K562 (cell line): Measurements from ENCODE around the gene PDE2A. TPM values are rescaled to one million over a fixed set of nuclear protein-coding genes. Genes with fewer than 3 reads are reported as not detected.

ENCODE experiments used
- ATAC-seq: fragments of 200-7000 bp; cut with Tn5 transposase; 3 replicates; pipeline ENCODE4 v1.9.1; 2020; ENCODE audit warnings: moderate library complexity
- BruUV-seq: library from RNA; stranded (reverse); fragments of 400-500 nt; replicated peaks from 2 replicates; lab custom pipeline; 2021; lab: Mats Ljungman, UMichigan
- CTCF ChIA-PET: fragments of 300-600 bp; formaldehyde crosslinking; extraction: SDS; loops from one replicate; lab custom pipeline; 2021; ENCODE audit warnings: low intra/inter-chr PET ratio; lab: Yijun Ruan, JAX
- POLR2A ChIA-PET: fragments of 300-600, 350-650 bp; sonication (Branson Sonifier 250); formaldehyde crosslinking; extraction: SDS; loops from one replicate; lab custom pipeline; 2021; ENCODE audit warnings: antibody characterized with exemption, inconsistent platforms; lab: Yijun Ruan, JAX
- DNase-seq, 4 experiments: peaks; one replicate each; pipeline versions ENCODE4 v3.0.0 to v3.0.0-alpha.2; 2011 to 2018; ENCODE audit warnings: low spot score in 3 of 4, mixed read lengths in 3 of 4; ENCODE audit errors: extremely low read depth in 1 of 4
- FAIRE-seq: peaks from 2 replicates; lab custom pipeline; 2011; peaks lifted over from hg19 to GRCh38; lab: Jason Lieb, UNC
- H2AFZ ChIP-seq: 2 replicates; pipeline ENCODE4 v1.6.0; 2011; ENCODE audit warnings: low read depth, low read length, control low read depth, inconsistent platforms
- H3K27ac ChIP-seq: fragments of 200-600 bp; 3 replicates; pipeline ENCODE4 v1.8.0; 2011; ENCODE audit warnings: low read depth, mild to moderate bottlenecking, control low read depth, inconsistent platforms, low read length, moderate library complexity, mixed read lengths; ENCODE audit errors: extremely low read depth
- H3K27me3 ChIP-seq, 2 experiments: fragments of 300-600 bp in 1 of 2; 2 replicates in 1 of 2; 3 replicates in 1 of 2; pipeline versions ENCODE4 v1.6.0 to v1.8.0; 2011; ENCODE audit warnings: inconsistent platforms in 2 of 2, low read length in 2 of 2, mild to moderate bottlenecking in 1 of 2, mixed read lengths in 1 of 2, moderate library complexity in 1 of 2; ENCODE audit not compliant: control insufficient read depth in 2 of 2, insufficient read depth in 2 of 2
- H3K36me3 ChIP-seq: fragments of 300-600 bp; 3 replicates; pipeline ENCODE4 v1.8.0; 2011; ENCODE audit warnings: mild to moderate bottlenecking, low read length, inconsistent platforms; ENCODE audit not compliant: control insufficient read depth, insufficient read depth
- H3K4me1 ChIP-seq, 2 experiments: fragments of 200-600 bp in 1 of 2; replicated peaks in 1 of 2; 2 replicates in 1 of 2; 3 replicates in 1 of 2; pipeline versions ENCODE4 v1.5.1 to v1.8.0; 2011; ENCODE audit warnings: inconsistent platforms in 2 of 2, low read length in 2 of 2, mild to moderate bottlenecking in 1 of 2, mixed read lengths in 1 of 2, moderate library complexity in 1 of 2; ENCODE audit not compliant: control insufficient read depth in 2 of 2, insufficient read depth in 2 of 2
- H3K4me2 ChIP-seq: 2 replicates; pipeline ENCODE4 v1.6.1; 2011; ENCODE audit warnings: low read length, control low read depth, inconsistent platforms, mixed read lengths; ENCODE audit not compliant: insufficient read depth
- H3K4me3 ChIP-seq: fragments of 200-600 bp; sonication (generic), shearing (Covaris generic); 2 replicates; pipeline ENCODE4 v1.5.1; 2016; ENCODE audit warnings: control low read depth, inconsistent platforms
- H3K79me2 ChIP-seq: fragments of 200-600 bp; 3 replicates; pipeline ENCODE4 v1.8.0; 2011; ENCODE audit warnings: low read length, inconsistent platforms; ENCODE audit not compliant: control insufficient read depth, insufficient read depth
- H3K9ac ChIP-seq, 2 experiments: 2 replicates each; pipeline versions ENCODE4 v1.6.0 to v1.6.1; 2011; ENCODE audit warnings: low read depth in 2 of 2, low read length in 2 of 2, control low read depth in 1 of 2, inconsistent platforms in 1 of 2, mild to moderate bottlenecking in 1 of 2, mixed read lengths in 1 of 2; ENCODE audit not compliant: insufficient read depth in 1 of 2
- H3K9me1 ChIP-seq: one replicate; pipeline ENCODE4 v1.6.0; 2011; ENCODE audit warnings: inconsistent platforms, mild to moderate bottlenecking, low read length, moderate library complexity; ENCODE audit not compliant: control insufficient read depth, insufficient read depth
- H3K9me3 ChIP-seq: replicated peaks from 2 replicates; pipeline ENCODE4 v1.5.1; 2011; ENCODE audit warnings: low read depth, low read length, inconsistent platforms; ENCODE audit not compliant: control insufficient read depth, insufficient read depth
- H4K20me1 ChIP-seq: replicated peaks from 2 replicates; pipeline ENCODE4 v1.6.1; 2011; ENCODE audit warnings: low read length, inconsistent platforms, mixed read lengths; ENCODE audit not compliant: control insufficient read depth, insufficient read depth
- ARNT ChIP-seq, 2 experiments: fragments of 450-650 bp; IDR thresholded peaks; 2 replicates each; pipeline ENCODE4 v1.6.1; 2016; ENCODE audit warnings: mild to moderate bottlenecking in 1 of 2
- CBX2 ChIP-seq: fragments of 200-600 bp; sonication (generic); IDR thresholded peaks from one replicate; pipeline ENCODE4 v1.6.1; 2012; ENCODE audit warnings: mild to moderate bottlenecking, low read length, inconsistent platforms; ENCODE audit not compliant: insufficient read depth, poor library complexity, severe bottlenecking
- EP400 ChIP-seq: fragments of 450-650 bp; IDR thresholded peaks from 2 replicates; pipeline ENCODE4 v1.6.1; 2017; ENCODE audit warnings: antibody characterized with exemption, mild to moderate bottlenecking, moderate library complexity
- GATAD2B ChIP-seq: fragments of 450-650 bp; IDR thresholded peaks from 2 replicates; pipeline ENCODE4 v1.6.1; 2017; ENCODE audit warnings: mild to moderate bottlenecking, borderline replicate concordance
- IRF1 ChIP-seq: sonication (generic); formaldehyde crosslinking; IDR thresholded peaks from 2 replicates; pipeline ENCODE4 v1.8.0; 2022; ENCODE audit warnings: missing genetic modification reagents, mild to moderate bottlenecking, borderline replicate concordance
- MTA2 ChIP-seq: fragments of 450-650 bp; IDR thresholded peaks from 2 replicates; pipeline ENCODE4 v1.6.1; 2016; ENCODE audit warnings: low read depth
- NR2C1 ChIP-seq, 2 experiments: fragments of 450-650 bp; IDR thresholded peaks; 2 replicates each; pipeline ENCODE4 v1.6.1; 2017; ENCODE audit warnings: mild to moderate bottlenecking in 2 of 2, antibody characterized with exemption in 1 of 2, inconsistent platforms in 1 of 2, missing compliant biosample characterization in 1 of 2, missing genetic modification characterization in 1 of 2
- RBM34 ChIP-seq: fragments of 200-400 bp; formaldehyde crosslinking; IDR thresholded peaks from 2 replicates; pipeline ENCODE4 v1.6.1; 2018; ENCODE audit warnings: low read length, borderline replicate concordance; ENCODE audit not compliant: insufficient read depth
- STAG1 ChIP-seq: sonication (generic); formaldehyde crosslinking; IDR thresholded peaks from 2 replicates; pipeline ENCODE4 v1.5.0; 2020; ENCODE audit warnings: missing genetic modification reagents, borderline replicate concordance
- ZNF324 ChIP-seq: fragments of 250-450 bp; sonication (Bioruptor Pico); IDR thresholded peaks from 2 replicates; pipeline ENCODE4 v1.4.0; 2020; ENCODE audit warnings: mild to moderate bottlenecking
- ZNF431 ChIP-seq: sonication (generic); formaldehyde crosslinking; IDR thresholded peaks from 2 replicates; pipeline ENCODE4 v1.8.0; 2022; ENCODE audit warnings: mild to moderate bottlenecking, missing genetic modification reagents
- ZNF511 ChIP-seq: sonication (generic); formaldehyde crosslinking; IDR thresholded peaks from 2 replicates; pipeline ENCODE4 v1.8.0; 2022; ENCODE audit warnings: mild to moderate bottlenecking, missing genetic modification reagents
- WGBS: fragments of 100-300 bp; shearing (Covaris generic); methylation state at CpG from one replicate; pipeline ENCODE4 v1.1.6; 2016; ENCODE audit warnings: low coverage, mixed read lengths; ENCODE audit not compliant: insufficient coverage; ENCODE audit errors: missing lambda C conversion rate; 5-methylcytosine and 5-hydroxymethylcytosine counted together
- in situ Hi-C: fragments of 300-500 bp; cut with MboI; formaldehyde crosslinking; loops from 4 replicates; pipeline ENCODE4 v1.15.0; 2018; ENCODE audit warnings: inconsistent platforms, mixed read lengths
- intact Hi-C: fragments of 100-400 bp; cut with micrococcal nuclease; formaldehyde crosslinking; loops from 2 replicates; pipeline ENCODE4 v1.14.2; 2022
- polyA plus RNA-seq, 8 experiments: library from polyadenylated mRNA; depleted of rRNA in 4 of 8; stranded (reverse) in 5 of 8; unstranded in 3 of 8; fragments of >200 nt; fragmentation: Nextera tagmentation in 2 of 8; fragmentation: Illumina TruSeq in 1 of 8; extraction: Ambion mirVana in 2 of 8; extraction: Trizol in 1 of 8; gene quantifications; 2 replicates each; pipeline versions ENCODE4 v1.2.1 to v1.2.3, GENCODE V29; 2011 to 2014; ENCODE audit warnings: inconsistent platforms in 1 of 8, missing spikeins in 1 of 8
- total RNA-seq, 7 experiments: library from RNA; depleted of rRNA in 6 of 7; stranded (reverse); fragments of >200 nt in 6 of 7; fragmentation: Illumina TruSeq in 2 of 7; extraction: Trizol in 2 of 7; gene quantifications; 2 replicates each; pipeline versions ENCODE4 v1.2.1 to v1.2.3, GENCODE V29; 2011 to 2021; ENCODE audit warnings: low replicate concordance in 1 of 7
- TF ChIP-seq, protein P1 (sequence below): fragments of 250-450 bp; sonication (Bioruptor Pico); IDR thresholded peaks from 2 replicates; pipeline ENCODE4 v1.6.1; 2021; ENCODE audit warnings: mild to moderate bottlenecking
- TF ChIP-seq, protein P2 (sequence below): sonication (generic); formaldehyde crosslinking; IDR thresholded peaks from 2 replicates; pipeline ENCODE4 v1.5.0; 2020; ENCODE audit warnings: missing genetic modification reagents

PDE2A gene
- total and polyA plus RNA-seq, 9 of the 15 experiments (the other 6 are each of a cell fraction or from before 2014, with no cell fraction given) = 0.07 to 15.2 (median 1.6) TPM; not detected in 1

DNA sequence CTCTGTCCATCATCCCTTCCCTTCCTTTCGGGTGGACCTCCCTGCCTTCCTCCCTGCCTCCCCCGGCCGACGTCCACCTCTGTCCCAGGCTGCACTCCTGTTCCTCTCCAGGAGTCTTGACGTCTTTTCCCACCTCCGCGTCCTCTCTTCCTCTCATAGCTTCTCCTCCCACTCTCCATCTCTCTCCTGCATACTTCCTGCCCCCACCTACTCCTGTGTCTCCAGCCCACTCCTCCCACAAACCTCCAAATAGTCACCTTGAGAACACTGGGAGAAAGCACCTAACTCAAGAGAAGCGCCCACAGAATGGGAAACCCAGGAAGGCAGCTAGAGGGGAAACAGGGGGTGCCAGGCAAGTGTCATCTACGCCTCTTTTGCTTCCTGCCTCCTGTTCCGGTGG lies 60.8 kb downstream of the PDE2A start (continued):
- TF ChIP-seq MTA2 (no peak), CBX2 (no peak), IRF1 (CRISPR knock-in tag) (no peak), ARNT (IDR thresholded peaks at IDR 0.05) (no peak)

DNA sequence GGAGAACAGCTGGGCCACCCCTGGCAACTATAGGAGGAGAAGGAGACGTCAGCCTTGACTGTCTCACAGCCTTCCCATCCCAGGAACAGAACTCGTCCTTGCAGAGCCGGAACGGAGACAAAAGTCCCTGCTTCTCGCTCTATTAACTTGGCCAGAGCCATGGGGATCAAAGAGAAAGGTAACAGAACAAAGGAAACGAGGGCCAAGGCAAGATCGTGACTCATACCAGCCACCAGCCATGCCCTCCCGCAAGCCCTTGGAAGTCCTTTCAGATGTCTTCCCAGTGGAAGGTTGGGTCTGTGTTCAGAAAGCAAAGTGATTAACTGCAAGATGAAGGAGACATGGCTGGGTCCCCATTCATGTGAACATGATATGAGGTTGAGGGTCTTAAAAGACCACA lies 64.7 kb downstream of the PDE2A start:
- 0% methylated on average over 8 of the region's 8 CpGs for WGBS
- BruUV-seq = no TSS peak
- in situ Hi-C loops (no loop called here), intact Hi-C loops (no loop called here)
- Histone ChIP-seq H3K9me1 (no peaks in the 10 kb centered on the region), H3K27ac (no peak overlapping the region), H3K27me3 (peaks cover 2 to 52% of the 10 kb centered on the region in 2 experiments; a peak in 3 of 5 replicates), H3K4me3 (no peak overlapping the region), H3K9me3 (no peaks in the 10 kb centered on the region), H3K4me2 (no peak overlapping the region), H3K79me2 (no peaks in the 10 kb centered on the region), H2AFZ (no peak overlapping the region), H3K9ac (no peak overlapping the region), H4K20me1 (peaks cover 16% of the 10 kb centered on the region), H3K4me1 (peaks cover 0 to 9% of the 10 kb centered on the region in 2 experiments; a peak in 3 of 5 replicates), H3K36me3 (no peaks in the 10 kb centered on the region)
- POLR2A ChIA-PET = no interaction called here
- ATAC-seq (no peak), DNase-seq (no peak), FAIRE-seq (no peak)
- CTCF ChIA-PET = no interaction called here
- TF ChIP-seq EP400 (no peak), ZNF324 (CRISPR knock-in tag) (no peak), RBM34 (no peak), STAG1 (CRISPR knock-in tag) (no peak), ZNF511 (CRISPR knock-in tag) (no peak), GATAD2B (no peak), NR2C1 (IDR thresholded peaks at IDR 0.05) (no peak), NR2C1 (tag; IDR thresholded peaks at IDR 0.05) (no peak), ZNF431 (CRISPR knock-in tag) (no peak)
- TF ChIP-seq, protein P1, sequence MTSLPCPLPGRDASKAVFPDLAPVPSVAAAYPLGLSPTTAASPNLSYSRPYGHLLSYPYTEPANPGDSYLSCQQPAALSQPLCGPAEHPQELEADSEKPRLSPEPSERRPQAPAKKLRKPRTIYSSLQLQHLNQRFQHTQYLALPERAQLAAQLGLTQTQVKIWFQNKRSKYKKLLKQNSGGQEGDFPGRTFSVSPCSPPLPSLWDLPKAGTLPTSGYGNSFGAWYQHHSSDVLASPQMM (CRISPR knock-in tag) = no peak
- TF ChIP-seq, protein P2, sequence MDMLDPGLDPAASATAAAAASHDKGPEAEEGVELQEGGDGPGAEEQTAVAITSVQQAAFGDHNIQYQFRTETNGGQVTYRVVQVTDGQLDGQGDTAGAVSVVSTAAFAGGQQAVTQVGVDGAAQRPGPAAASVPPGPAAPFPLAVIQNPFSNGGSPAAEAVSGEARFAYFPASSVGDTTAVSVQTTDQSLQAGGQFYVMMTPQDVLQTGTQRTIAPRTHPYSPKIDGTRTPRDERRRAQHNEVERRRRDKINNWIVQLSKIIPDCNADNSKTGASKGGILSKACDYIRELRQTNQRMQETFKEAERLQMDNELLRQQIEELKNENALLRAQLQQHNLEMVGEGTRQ = no peak
